HepG2 (cell line): ENCODE measurements around the gene DLEC1. TPM values are rescaled to one million over a fixed set of nuclear protein-coding genes. Genes with fewer than 3 reads are reported as not detected.

Source experiments
- ATAC-seq: fragments of 200-7000 bp; cut with Tn5 transposase; 3 replicates; pipeline ENCODE4 v1.9.1; 2020; ENCODE audit warnings: mild to moderate bottlenecking, moderate library complexity
- BruUV-seq: library from RNA; stranded (reverse); fragments of 400-500 nt; replicated peaks from 2 replicates; lab custom pipeline; 2021; lab: Mats Ljungman, UMichigan
- CTCF ChIA-PET: fragments of 300-600 bp; formaldehyde crosslinking; extraction: SDS; loops from one replicate; lab custom pipeline; 2021; ENCODE audit warnings: low total read pairs, inconsistent platforms, low intra/inter-chr PET ratio; lab: Yijun Ruan, JAX
- POLR2A ChIA-PET: fragments of 350-600 bp; sonication (Branson Sonifier 250); formaldehyde crosslinking; loops from one replicate; lab custom pipeline; 2020; ENCODE audit warnings: antibody characterized with exemption, inconsistent platforms; lab: Yijun Ruan, JAX
- DNase-seq: peaks from one replicate; pipeline ENCODE4 v3.0.0-alpha.2; 2015; ENCODE audit warnings: low spot score
- FAIRE-seq: peaks from 3 replicates; lab custom pipeline; 2011; peaks lifted over from hg19 to GRCh38; lab: Jason Lieb, UNC
- H2AFZ ChIP-seq: one replicate; pipeline ENCODE4 v1.6.1; 2011; ENCODE audit warnings: low read length, inconsistent platforms
- H3K27ac ChIP-seq: fragments of 300-600 bp; 3 replicates; pipeline ENCODE4 v1.8.0; 2011; ENCODE audit warnings: mixed run types, mild to moderate bottlenecking, mixed read lengths, low read length, inconsistent platforms; ENCODE audit not compliant: insufficient read depth; ENCODE audit errors: extremely low read length
- H3K27me3 ChIP-seq, 2 experiments: fragments of 200-600 bp in 1 of 2; 2 replicates in 1 of 2; 3 replicates in 1 of 2; pipeline versions ENCODE4 v1.6.0 to v1.8.0; 2011; ENCODE audit warnings: low read length in 2 of 2, mild to moderate bottlenecking in 2 of 2, moderate library complexity in 2 of 2, inconsistent platforms in 1 of 2; ENCODE audit not compliant: insufficient read depth in 2 of 2, control insufficient read depth in 1 of 2
- H3K36me3 ChIP-seq, 2 experiments: fragments of 200-600 bp in 1 of 2; replicated peaks in 1 of 2; 2 replicates in 1 of 2; 3 replicates in 1 of 2; pipeline versions ENCODE4 v1.5.1 to v1.8.0; 2011; ENCODE audit warnings: low read length in 2 of 2, inconsistent platforms in 1 of 2; ENCODE audit not compliant: insufficient read depth in 2 of 2, control insufficient read depth in 1 of 2
- H3K4me1 ChIP-seq: 2 replicates; pipeline ENCODE4 v1.5.1; 2012; ENCODE audit warnings: low read length, inconsistent platforms; ENCODE audit not compliant: insufficient read depth
- H3K4me2 ChIP-seq: 2 replicates; pipeline ENCODE4 v1.6.0; 2011; ENCODE audit warnings: low read depth, low read length, inconsistent platforms
- H3K4me3 ChIP-seq, 3 experiments: fragments of 200-600 bp in 1 of 3; sonication (generic), shearing (Covaris generic) in 1 of 3; replicated peaks in 1 of 3; 2 replicates each; pipeline ENCODE4 v1.5.1; 2011 to 2016; ENCODE audit warnings: low read length in 3 of 3, inconsistent platforms in 2 of 3, low read depth in 2 of 3, mild to moderate bottlenecking in 2 of 3, control low read depth in 1 of 3, mixed read lengths in 1 of 3; ENCODE audit not compliant: insufficient read depth in 1 of 3
- H3K79me2 ChIP-seq: one replicate; pipeline ENCODE4 v1.6.1; 2011; ENCODE audit warnings: low read length, inconsistent platforms; ENCODE audit not compliant: insufficient read depth
- H3K9ac ChIP-seq: 2 replicates; pipeline ENCODE4 v1.6.0; 2011; ENCODE audit warnings: mild to moderate bottlenecking, low read depth, low read length, inconsistent platforms; ENCODE audit not compliant: insufficient read depth
- H3K9me3 ChIP-seq: 2 replicates; pipeline ENCODE4 v1.5.1; 2012; ENCODE audit warnings: mild to moderate bottlenecking, low read length
- H4K20me1 ChIP-seq: 2 replicates; pipeline ENCODE4 v1.6.0; 2011; ENCODE audit warnings: inconsistent platforms, mild to moderate bottlenecking, low read length, moderate library complexity; ENCODE audit not compliant: insufficient read depth
- ARNT ChIP-seq: fragments of 450-650 bp; IDR thresholded peaks from 2 replicates; pipeline ENCODE4 v1.6.1; 2017
- FOXM1 ChIP-seq: sonication (generic); formaldehyde crosslinking; IDR thresholded peaks from 2 replicates; pipeline ENCODE4 v1.5.0; 2020; ENCODE audit warnings: missing genetic modification reagents
- FOXP1 ChIP-seq, 2 experiments: fragments of 450-650 bp in 1 of 2; IDR thresholded peaks; 2 replicates each; pipeline ENCODE4 v1.6.1; 2017 to 2018; ENCODE audit warnings: antibody characterized with exemption in 1 of 2
- HDAC6 ChIP-seq: fragments of 200-600 bp; sonication (generic); IDR thresholded peaks from 2 replicates; pipeline ENCODE4 v1.7.0; 2017; ENCODE audit warnings: mild to moderate bottlenecking, antibody characterized with exemption, low read length, low read depth
- IKZF4 ChIP-seq: sonication (generic); formaldehyde crosslinking; IDR thresholded peaks from 2 replicates; pipeline ENCODE4 v1.5.1; 2020; ENCODE audit warnings: borderline replicate concordance, mild to moderate bottlenecking, low read depth, missing genetic modification reagents; ENCODE audit errors: not compliant biosample characterization
- KDM1A ChIP-seq: IDR thresholded peaks from 2 replicates; pipeline ENCODE4 v1.6.1; 2016; ENCODE audit warnings: missing compliant biosample characterization
- NFE2L2 ChIP-seq: fragments of 150-350 bp; IDR thresholded peaks from 2 replicates; pipeline ENCODE4 v1.6.1; 2014; ENCODE audit warnings: low read length
- PHF5A ChIP-seq: IDR thresholded peaks from one replicate; pipeline ENCODE4 v1.6.1; 2018; ENCODE audit warnings: low read depth, missing genetic modification reagents; ENCODE audit not compliant: unreplicated experiment
- PRPF4 ChIP-seq: fragments of 200-400 bp; formaldehyde crosslinking; IDR thresholded peaks from 2 replicates; pipeline ENCODE4 v1.6.1; 2016; ENCODE audit warnings: low read length, low read depth; ENCODE audit not compliant: poor library complexity, severe bottlenecking
- SAP130 ChIP-seq: IDR thresholded peaks from 2 replicates; pipeline ENCODE4 v1.6.1; 2016; ENCODE audit warnings: low read depth
- SMC3 ChIP-seq: IDR thresholded peaks from 2 replicates; pipeline ENCODE4 v1.6.1; 2011; ENCODE audit warnings: low read length, improper control_type of control experiment
- SPEN ChIP-seq: sonication (generic); formaldehyde crosslinking; IDR thresholded peaks from 2 replicates; pipeline ENCODE4 v1.5.1; 2020; ENCODE audit warnings: low read depth, mild to moderate bottlenecking, missing genetic modification reagents
- SRSF4 ChIP-seq: fragments of 200-400 bp; formaldehyde crosslinking; IDR thresholded peaks from one replicate; pipeline ENCODE4 v1.6.1; 2018; ENCODE audit warnings: mild to moderate bottlenecking, low read depth, low read length, moderate library complexity; ENCODE audit not compliant: poor library complexity, severe bottlenecking
- SUZ12 ChIP-seq: fragments of 150-350 bp; IDR thresholded peaks from 2 replicates; pipeline ENCODE4 v1.6.1; 2014; ENCODE audit warnings: low read depth, low read length
- ZFX ChIP-seq: sonication (generic); formaldehyde crosslinking; IDR thresholded peaks from 2 replicates; pipeline ENCODE4 v1.4.0; 2020; ENCODE audit warnings: mild to moderate bottlenecking, low read depth, missing genetic modification reagents, moderate library complexity
- ZFY ChIP-seq: sonication (generic); formaldehyde crosslinking; IDR thresholded peaks from 2 replicates; pipeline ENCODE4 v1.4.0; 2020; ENCODE audit warnings: missing genetic modification reagents
- ZNF510 ChIP-seq: sonication (generic); formaldehyde crosslinking; IDR thresholded peaks from 2 replicates; pipeline ENCODE4 v1.4.0; 2020; ENCODE audit warnings: low read depth, mild to moderate bottlenecking, missing genetic modification reagents
- ZNF589 ChIP-seq: sonication (generic); formaldehyde crosslinking; conservative IDR thresholded peaks from 2 replicates; pipeline ENCODE4 v1.8.0; 2022; ENCODE audit warnings: mild to moderate bottlenecking, moderate library complexity, missing genetic modification reagents
- ZNF598 ChIP-seq: sonication (generic); formaldehyde crosslinking; IDR thresholded peaks from 2 replicates; pipeline ENCODE4 v1.5.1; 2020; ENCODE audit warnings: mild to moderate bottlenecking, missing genetic modification reagents, borderline replicate concordance
- ZNF687 ChIP-seq: sonication (generic); formaldehyde crosslinking; IDR thresholded peaks from 2 replicates; pipeline ENCODE4 v1.5.1; 2020; ENCODE audit warnings: mild to moderate bottlenecking, missing genetic modification reagents, moderate library complexity
- ZSCAN22 ChIP-seq: sonication (generic); formaldehyde crosslinking; IDR thresholded peaks from 2 replicates; pipeline ENCODE4 v1.4.0; 2020; ENCODE audit warnings: mild to moderate bottlenecking, missing genetic modification reagents
- WGBS: methylation state at CpG from one replicate; pipeline ENCODE4 v1.1.6; 2017; ENCODE audit warnings: low lambda C conversion rate; 5-methylcytosine and 5-hydroxymethylcytosine counted together
- in situ Hi-C: cut with HindIII; loops from 2 replicates; pipeline ENCODE4 v1.10.0; 2017; ENCODE audit warnings: low pct_unique_long_range_greater_than_20kb; ENCODE audit not compliant: extremely low pct_ligation_motif_present
- intact Hi-C: fragments of 100-400 bp; cut with micrococcal nuclease; formaldehyde crosslinking; loops from one replicate; pipeline ENCODE4 v1.10.0; 2022; ENCODE audit not compliant: unreplicated experiment
- polyA plus RNA-seq, 8 experiments: library from polyadenylated mRNA; depleted of rRNA in 3 of 8; stranded (reverse) in 7 of 8; unstranded in 1 of 8; fragments of >200 nt; fragmentation: Illumina TruSeq in 4 of 8; extraction: Trizol in 4 of 8; gene quantifications; 2 replicates each; pipeline versions ENCODE4 v1.2.1 to v1.2.3, GENCODE V29; 2011 to 2016; ENCODE audit warnings: low read depth in 4 of 8, missing spikeins in 1 of 8, mixed read lengths in 1 of 8; ENCODE audit not compliant: insufficient read depth in 1 of 8
- total RNA-seq, 5 experiments: library from RNA; depleted of rRNA; stranded (reverse); fragments of >200 nt; fragmentation: Illumina TruSeq; extraction: Trizol; gene quantifications; 2 replicates each; pipeline ENCODE4 v1.2.3, GENCODE V29; 2016; ENCODE audit warnings: low read depth in 1 of 5
- TF ChIP-seq, protein P1 (sequence below): sonication (generic); formaldehyde crosslinking; IDR thresholded peaks from 2 replicates; pipeline ENCODE4 v1.4.0; 2020; ENCODE audit warnings: missing genetic modification reagents

DLEC1 gene
- total and polyA plus RNA-seq, 2 of the 13 experiments (the other 11 are each of a cell fraction or from before 2014, with no cell fraction given) = 0.09 TPM; not detected in 1

DNA sequence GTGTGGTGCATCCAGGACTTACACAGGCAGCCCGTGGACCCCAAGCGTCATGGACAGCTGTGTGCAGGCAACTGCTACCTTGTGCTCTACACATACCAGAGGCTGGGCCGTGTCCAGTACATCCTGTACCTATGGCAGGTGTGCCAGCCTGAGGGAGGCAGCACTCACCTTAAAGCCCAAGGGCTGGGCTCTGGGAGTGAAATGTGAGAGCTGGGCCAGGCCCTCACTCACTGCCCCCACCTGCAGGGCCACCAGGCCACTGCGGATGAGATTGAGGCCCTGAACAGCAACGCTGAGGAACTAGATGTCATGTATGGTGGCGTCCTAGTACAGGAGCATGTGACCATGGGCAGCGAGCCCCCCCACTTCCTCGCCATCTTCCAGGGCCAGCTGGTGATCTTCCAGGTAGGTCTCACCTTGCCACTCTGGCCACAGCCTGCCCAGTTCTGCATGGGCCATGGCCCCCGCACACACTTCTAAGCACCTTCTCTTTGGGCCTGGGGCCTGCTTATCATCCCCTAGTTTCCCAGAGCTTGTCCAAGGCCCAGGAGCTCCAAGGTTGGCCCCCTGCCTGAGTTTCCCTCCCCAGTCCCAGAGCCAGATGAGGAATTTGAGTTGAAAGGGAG is 37.4 kb upstream of the DLEC1 start:
- ATAC-seq = peak; percentile 22
- TF ChIP-seq SMC3 = no peak
- TF ChIP-seq KDM1A (CRISPR knock-in tag) = no peak
- no peak for TF ChIP-seq PHF5A (CRISPR knock-in tag)
- 0 out of 2 replicates have a peak, but pooled peaks have one; percentile 21 for TF ChIP-seq SAP130 (CRISPR knock-in tag)
- TF ChIP-seq ZNF687 (CRISPR knock-in tag) = peak; percentile 47
- no peak for TF ChIP-seq FOXM1
- TF ChIP-seq IKZF4 (CRISPR knock-in tag) = no peak
- no peak for TF ChIP-seq SPEN (CRISPR knock-in tag)
- no peak for TF ChIP-seq FOXP1 (IDR thresholded peaks at IDR 0.05)
- no peak for TF ChIP-seq FOXP1 (CRISPR knock-in tag; IDR thresholded peaks at IDR 0.05)
- TF ChIP-seq PRPF4 = no peak
- peak; percentile 94 for TF ChIP-seq ZSCAN22
- no peak for TF ChIP-seq HDAC6
- TF ChIP-seq, protein P1, sequence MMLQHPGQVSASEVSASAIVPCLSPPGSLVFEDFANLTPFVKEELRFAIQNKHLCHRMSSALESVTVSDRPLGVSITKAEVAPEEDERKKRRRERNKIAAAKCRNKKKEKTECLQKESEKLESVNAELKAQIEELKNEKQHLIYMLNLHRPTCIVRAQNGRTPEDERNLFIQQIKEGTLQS (CRISPR knock-in tag) = no peak
- TF ChIP-seq ZFX (CRISPR knock-in tag) = 0 out of 2 replicates have a peak, but pooled peaks have one; percentile 49
- no peak for TF ChIP-seq ZNF510
- TF ChIP-seq ZNF598 (CRISPR knock-in tag) = 0 out of 2 replicates have a peak, but pooled peaks have one; percentile 25
- no peak for TF ChIP-seq SRSF4
- no peak for TF ChIP-seq NFE2L2
- TF ChIP-seq ZFY (CRISPR knock-in tag) = peak; percentile 42; the same call in 1 of the 2 replicates
- no peak for TF ChIP-seq SUZ12
- no peak for TF ChIP-seq ZNF589
- TF ChIP-seq ARNT = no peak

More for the DNA sequence above, 37.4 kb upstream of the DLEC1 start:
- Histone ChIP-seq H3K4me2 (no peak overlapping the region), H3K9me3 (no peaks in the 10 kb centered on the region), H3K36me3 (no peaks in the 10 kb centered on the region), H3K4me1 (peaks cover 83% of the 10 kb centered on the region), H3K27ac (no peak overlapping the region), H3K79me2 (no peaks in the 10 kb centered on the region), H3K9ac (no peak overlapping the region), H3K4me3 (no peak overlapping the region), H4K20me1 (no peaks in the 10 kb centered on the region), H2AFZ (no peak overlapping the region), H3K27me3 (peaks cover 0 to 16% of the 10 kb centered on the region in 2 experiments; a peak in 2 of 5 replicates)
- no TSS peak for BruUV-seq
- FAIRE-seq = no peak
- WGBS = 50% methylated on average over 2 of the region's 9 CpGs
- no peak for DNase-seq
- ChIA-PET POLR2A (no interaction called here), CTCF (interaction anchor here (1.4 to 1.9 kb wide), 2 partner anchors 27 to 146 kb away, joined by 4 to 7 read pairs; no protein-coding TSS in a partner anchor)
- in situ Hi-C loops = loop anchor here (5.0 kb wide), 1 partner anchor 144 kb away; no protein-coding TSS in a partner anchor
- intact Hi-C loops = loop anchor here (2.0 kb wide), 1 partner anchor 95 kb away; no protein-coding TSS in a partner anchor
